ENCODE measurements around the gene CHIC2.
"Not testable (repeated sequence)": the region's sequence is repeated elsewhere in the genome, so short reads cannot be mapped to it uniquely, and the experiment has no call there.

Gene CHIC2

GRCh38 chr4:54064317-54065111, at the start of gene CHIC2:
CHIC2 (minus strand) TSS chr4:54064605; CDS start chr4:54064300, 305 bp downstream.
- DNase-seq = peak; percentile 98

- not testable (repeated sequence) for DNase-seq
Measured at GRCh38 chr4:54113206-54113605, 48.8 kb upstream of the CHIC2 start.

- DNase-seq = no peak
Measured at GRCh38 chr4:54110019-54110416, 45.6 kb upstream of the CHIC2 start.

- DNase-seq = no peak
Measured at GRCh38 chr4:54109241-54110018, 45.0 kb upstream of the CHIC2 start.

GRCh38 chr4:54107951-54108748, 43.7 kb upstream of the CHIC2 start:
- no peak for DNase-seq

- no peak for DNase-seq
Measured at GRCh38 chr4:54104907-54105306, 40.5 kb upstream of the CHIC2 start.

GRCh38 chr4:54103190-54103574, 38.8 kb upstream of the CHIC2 start:
- DNase-seq = no peak

GRCh38 chr4:54102531-54103106, 38.2 kb upstream of the CHIC2 start:
- DNase-seq = no peak

GRCh38 chr4:54101190-54102041, 37.0 kb upstream of the CHIC2 start:
- DNase-seq = no peak

- no peak for DNase-seq
Measured at GRCh38 chr4:54100595-54101189, 36.3 kb upstream of the CHIC2 start.

GRCh38 chr4:54099748-54100574, 35.6 kb upstream of the CHIC2 start, which contains the start of gene GSX2:
GSX2 (plus strand) TSS chr4:54100163; CDS start chr4:54100345, 182 bp downstream.
- DNase-seq = no peak

GRCh38 chr4:54099287-54099747, 34.9 kb upstream of the CHIC2 start:
- DNase-seq = no peak

GRCh38 chr4:54098375-54098774, 34.0 kb upstream of the CHIC2 start:
- DNase-seq = no peak

GRCh38 chr4:54097152-54097551, 32.7 kb upstream of the CHIC2 start:
- no peak for DNase-seq

GRCh38 chr4:54096295-54096962, 32.0 kb upstream of the CHIC2 start:
- DNase-seq = no peak

GRCh38 chr4:54095110-54095825, 30.9 kb upstream of the CHIC2 start:
- DNase-seq = no peak

- no peak for DNase-seq
Measured at GRCh38 chr4:54094451-54094850, 30.0 kb upstream of the CHIC2 start.

GRCh38 chr4:54093324-54094240, 29.2 kb upstream of the CHIC2 start:
- DNase-seq = no peak
